ENCODE results near the gene TRIM38.
A peak's percentile ranks its signal among the peaks of the same experiment; 100 is the strongest.

The TRIM38 gene

GRCh38 chr6:26021350-26022131, 58.9 kb downstream of the TRIM38 start (continued):
- TF ChIP-seq ZNF280C (tag by site-specific recombination; IDR thresholded peaks at IDR 0.05) (no peak), ZNF341 (tag by site-specific recombination; IDR thresholded peaks at IDR 0.05; ENCODE audit: low read depth) (peak; percentile 20), ZNF488 (tag by site-specific recombination; IDR thresholded peaks at IDR 0.05) (no peak), ZNF449 (tag by site-specific recombination; IDR thresholded peaks at IDR 0.05) (no peak), ZNF76 (tag by site-specific recombination; IDR thresholded peaks at IDR 0.05; ENCODE audit: borderline replicate concordance, low read depth) (peak; percentile 38; the same call in 1 of the 2 replicates), ZSCAN16 (tag by site-specific recombination; IDR thresholded peaks at IDR 0.05) (no peak), ZNF530 (tag by site-specific recombination; IDR thresholded peaks at IDR 0.05; ENCODE audit: low read depth) (no peak), ZNF18 (tag by site-specific recombination; IDR thresholded peaks at IDR 0.05) (peak; percentile 96), ZNF610 (tag by site-specific recombination; IDR thresholded peaks at IDR 0.05; ENCODE audit: borderline replicate concordance) (0 out of 2 replicates have a peak, but pooled peaks have one; percentile 15), ZNF311 (tag by site-specific recombination; IDR thresholded peaks at IDR 0.05; ENCODE audit: borderline replicate concordance) (no peak), SCRT2 (tag by site-specific recombination; IDR thresholded peaks at IDR 0.05) (0 out of 2 replicates have a peak, but pooled peaks have one; percentile 44), ZNF214 (tag by site-specific recombination; IDR thresholded peaks at IDR 0.05; ENCODE audit: borderline replicate concordance) (no peak), ZNF140 (tag by site-specific recombination; IDR thresholded peaks at IDR 0.05) (no peak), ZNF23 (tag by site-specific recombination; IDR thresholded peaks at IDR 0.05; ENCODE audit: borderline replicate concordance) (no peak), ZBTB11 (tag by site-specific recombination; conservative IDR thresholded peaks at IDR 0.05; ENCODE audit: low read depth) (peak; percentile 68), ZNF629 (tag by site-specific recombination; IDR thresholded peaks at IDR 0.05) (peak; percentile 78), ZNF391 (tag by site-specific recombination; IDR thresholded peaks at IDR 0.05; ENCODE audit: borderline replicate concordance, low read depth) (no peak; the same call in 1 of the 2 replicates), ZNF510 (tag by site-specific recombination; IDR thresholded peaks at IDR 0.05; ENCODE audit: insufficient replicate concordance) (no peak), GLIS2 (tag by site-specific recombination; IDR thresholded peaks at IDR 0.05) (peak; percentile 53; the same call in 1 of the 2 replicates), ZSCAN23 (tag by site-specific recombination; IDR thresholded peaks at IDR 0.05) (no peak), SP7 (tag by site-specific recombination; IDR thresholded peaks at IDR 0.05) (peak; percentile 72), KLF17 (tag by site-specific recombination; IDR thresholded peaks at IDR 0.05) (no peak), ZNF670 (tag by site-specific recombination; IDR thresholded peaks at IDR 0.05; ENCODE audit: low read depth) (no peak), TRIM28 (IDR thresholded peaks at IDR 0.05; ENCODE audit: borderline replicate concordance, low read length) (0 out of 2 replicates have a peak, but pooled peaks have one; percentile 20), REPIN1 (tag by site-specific recombination; IDR thresholded peaks at IDR 0.05; ENCODE audit: low read depth) (0 out of 2 replicates have a peak, but pooled peaks have one; percentile 40), ZNF37A (tag by site-specific recombination; IDR thresholded peaks at IDR 0.05) (no peak), ZNF701 (tag by site-specific recombination; IDR thresholded peaks at IDR 0.05) (no peak), ZNF837 (tag by site-specific recombination; IDR thresholded peaks at IDR 0.05) (no peak), ZNF423 (tag by site-specific recombination; IDR thresholded peaks at IDR 0.05) (no peak)
